C4-2B (cell line): ENCODE data around the gene SPCS3.

ENCODE experiments used
- ZFX ChIP-seq: fragments of 450-650 bp; IDR thresholded peaks from 2 replicates; pipeline ENCODE4 v1.6.1; 2017
- TF ChIP-seq, protein P1 (sequence below): fragments of 450-650 bp; conservative IDR thresholded peaks from 2 replicates; pipeline ENCODE4 v1.5.1; 2017; ENCODE audit warnings: mild to moderate bottlenecking

- TF ChIP-seq, protein P1, sequence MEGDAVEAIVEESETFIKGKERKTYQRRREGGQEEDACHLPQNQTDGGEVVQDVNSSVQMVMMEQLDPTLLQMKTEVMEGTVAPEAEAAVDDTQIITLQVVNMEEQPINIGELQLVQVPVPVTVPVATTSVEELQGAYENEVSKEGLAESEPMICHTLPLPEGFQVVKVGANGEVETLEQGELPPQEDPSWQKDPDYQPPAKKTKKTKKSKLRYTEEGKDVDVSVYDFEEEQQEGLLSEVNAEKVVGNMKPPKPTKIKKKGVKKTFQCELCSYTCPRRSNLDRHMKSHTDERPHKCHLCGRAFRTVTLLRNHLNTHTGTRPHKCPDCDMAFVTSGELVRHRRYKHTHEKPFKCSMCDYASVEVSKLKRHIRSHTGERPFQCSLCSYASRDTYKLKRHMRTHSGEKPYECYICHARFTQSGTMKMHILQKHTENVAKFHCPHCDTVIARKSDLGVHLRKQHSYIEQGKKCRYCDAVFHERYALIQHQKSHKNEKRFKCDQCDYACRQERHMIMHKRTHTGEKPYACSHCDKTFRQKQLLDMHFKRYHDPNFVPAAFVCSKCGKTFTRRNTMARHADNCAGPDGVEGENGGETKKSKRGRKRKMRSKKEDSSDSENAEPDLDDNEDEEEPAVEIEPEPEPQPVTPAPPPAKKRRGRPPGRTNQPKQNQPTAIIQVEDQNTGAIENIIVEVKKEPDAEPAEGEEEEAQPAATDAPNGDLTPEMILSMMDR = no peak
- TF ChIP-seq ZFX = no peak
Measured at GRCh38 chr4:176270669-176271068, 49.1 kb upstream of the SPCS3 start.
